ENCODE results near the gene USP10. TPM values are rescaled to one million over a fixed set of nuclear protein-coding genes. Genes with fewer than 3 reads are reported as not detected.

The USP10 gene
- total and polyA plus RNA-seq, 2 donors (not counting 1 experiment from before 2014, with no cell fraction given) = 48.9 to 134 TPM

- no peak overlapping the region for H3K4me3 Mint-ChIP-seq
- DNase-seq = no peak
- H3K36me3 ChIP-seq (replicated peaks in 1 of 2; ENCODE audit: control extremely low read depth in 1 of 2, control insufficient read depth in 1 of 2, extremely low read depth in 1 of 2, insufficient read depth in 2 of 2, low read length in 1 of 2) = peaks cover 2 to 32% of the 10 kb centered on the region in 2 experiments
- H3K27me3 Mint-ChIP-seq = no peaks in the 10 kb centered on the region
- H3K79me2 ChIP-seq (ENCODE audit: control insufficient read depth, insufficient read depth, low read length) = peaks cover 94% of the 10 kb centered on the region
- TF ChIP-seq EZH2 (IDR thresholded peaks at IDR 0.05; ENCODE audit: borderline replicate concordance, insufficient read depth, low read depth, low read length, poor library complexity, severe bottlenecking) (no peak), CTCF (IDR thresholded peaks at IDR 0.05) (peak; percentile 45)
- H3K9me3 Mint-ChIP-seq (ENCODE audit: insufficient read depth) = no peaks in the 10 kb centered on the region
- peaks cover 26 to 35% of the 10 kb centered on the region in 2 donors for H3K4me1 ChIP-seq (ENCODE audit: control insufficient read depth in 2 of 2, insufficient read depth in 2 of 2, low read length in 2 of 2)
- WGBS (ENCODE audit: insufficient coverage) = no CpG with 5 or more reads among the region's 2 CpGs
- no peak for ATAC-seq (ENCODE audit: low read depth)
- peak overlapping the region in 1 of 2 donors; percentile 15 for H3K27ac ChIP-seq (ENCODE audit: low read length in 2 of 2)
- ChIA-PET POLR2A (no interaction called here), CTCF (interaction anchor here (1.1 to 3.7 kb wide), 4 partner anchors 11 to 243 kb away, joined by 3 to 26 read pairs (median 4); no protein-coding TSS in a partner anchor)
- intact Hi-C loops (cut with micrococcal nuclease) = no loop called here
- peak overlapping the region; percentile 46 for H3K27ac Mint-ChIP-seq
- no peak overlapping the region for H3K9ac ChIP-seq (ENCODE audit: low read length)
- H2AFZ ChIP-seq (ENCODE audit: insufficient read depth, low read depth, low read length, poor library complexity, severe bottlenecking) = no peak overlapping the region
- H3K9me3 ChIP-seq (ENCODE audit: control extremely low read depth in 1 of 3, control insufficient read depth in 2 of 3, insufficient read depth in 1 of 3, low read length in 2 of 3) = no peaks in the 10 kb centered on the region
- peaks cover 13% of the 10 kb centered on the region for H4K20me1 ChIP-seq (ENCODE audit: control insufficient read depth, insufficient read depth, low read length, poor library complexity, severe bottlenecking)
- no peak overlapping the region for H3K4me2 ChIP-seq (replicated peaks; ENCODE audit: low read depth, low read length, poor library complexity, severe bottlenecking)
- peaks cover 48% of the 10 kb centered on the region for H3K4me1 Mint-ChIP-seq
- H3K4me3 ChIP-seq (ENCODE audit: control extremely low read depth in 1 of 5, extremely low read depth in 1 of 5, insufficient read depth in 1 of 5, low read depth in 2 of 5, low read length in 4 of 5) = no peak overlapping the region
- H3K27me3 ChIP-seq (replicated peaks in 1 of 4; ENCODE audit: control extremely low read depth in 1 of 4, control insufficient read depth in 3 of 4, insufficient read depth in 4 of 4, low read length in 3 of 4) = no peaks in the 10 kb centered on the region
These were observed 49.3 kb downstream of the USP10 start for GRCh38 chr16:84749072-84749471.

GRCh38 chr16:84749815-84750214 lies 50.0 kb downstream of the USP10 start:
- ATAC-seq (ENCODE audit: low read depth) = no peak

More at GRCh38 chr16:84749815-84750214, 50.0 kb downstream of the USP10 start:
- H2AFZ ChIP-seq (ENCODE audit: insufficient read depth, low read depth, low read length, poor library complexity, severe bottlenecking) = no peak overlapping the region
- no peak overlapping the region for H3K4me2 ChIP-seq (replicated peaks; ENCODE audit: low read depth, low read length, poor library complexity, severe bottlenecking)
- H3K27me3 Mint-ChIP-seq = no peaks in the 10 kb centered on the region
- ChIA-PET POLR2A (no interaction called here), CTCF (interaction anchor here (0.6 to 8.5 kb wide), 4 partner anchors 10 to 623 kb away, joined by 3 to 138 read pairs (median 52); no protein-coding TSS in a partner anchor)
- no peak for TF ChIP-seq EZH2 (IDR thresholded peaks at IDR 0.05; ENCODE audit: borderline replicate concordance, insufficient read depth, low read depth, low read length, poor library complexity, severe bottlenecking)
- TF ChIP-seq CTCF (IDR thresholded peaks at IDR 0.05) = no peak
- H3K79me2 ChIP-seq (ENCODE audit: control insufficient read depth, insufficient read depth, low read length) = peaks cover 94% of the 10 kb centered on the region
- no peak overlapping the region for H3K4me3 Mint-ChIP-seq
- no peaks in the 10 kb centered on the region for H3K27me3 ChIP-seq (replicated peaks in 1 of 4; ENCODE audit: control extremely low read depth in 1 of 4, control insufficient read depth in 3 of 4, insufficient read depth in 4 of 4, low read length in 3 of 4)
- peaks cover 55% of the 10 kb centered on the region for H3K4me1 Mint-ChIP-seq
- H3K27ac ChIP-seq (ENCODE audit: low read length in 2 of 2) = peak overlapping the region in 1 of 2 donors; percentile 13
- H3K27ac Mint-ChIP-seq = peak overlapping the region; percentile 17
- H4K20me1 ChIP-seq (ENCODE audit: control insufficient read depth, insufficient read depth, low read length, poor library complexity, severe bottlenecking) = peaks cover 18% of the 10 kb centered on the region
- 91% methylated on average over 7 of the region's 8 CpGs for WGBS (ENCODE audit: insufficient coverage)
- H3K9ac ChIP-seq (ENCODE audit: low read length) = no peak overlapping the region
- H3K9me3 Mint-ChIP-seq (ENCODE audit: insufficient read depth) = no peaks in the 10 kb centered on the region
- DNase-seq = no peak
- intact Hi-C loops (cut with micrococcal nuclease) = no loop called here
- H3K36me3 ChIP-seq (replicated peaks in 1 of 2; ENCODE audit: control extremely low read depth in 1 of 2, control insufficient read depth in 1 of 2, extremely low read depth in 1 of 2, insufficient read depth in 2 of 2, low read length in 1 of 2) = peaks cover 2 to 31% of the 10 kb centered on the region in 2 experiments
- H3K4me3 ChIP-seq (ENCODE audit: control extremely low read depth in 1 of 5, extremely low read depth in 1 of 5, insufficient read depth in 1 of 5, low read depth in 2 of 5, low read length in 4 of 5) = no peak overlapping the region
- no peaks in the 10 kb centered on the region for H3K9me3 ChIP-seq (ENCODE audit: control extremely low read depth in 1 of 3, control insufficient read depth in 2 of 3, insufficient read depth in 1 of 3, low read length in 2 of 3)
- H3K4me1 ChIP-seq (ENCODE audit: control insufficient read depth in 2 of 2, insufficient read depth in 2 of 2, low read length in 2 of 2) = peaks cover 33 to 42% of the 10 kb centered on the region in 2 donors

Data from B cell (primary cell).